ENCODE results near the gene LARP4B.

Gene LARP4B

DNA sequence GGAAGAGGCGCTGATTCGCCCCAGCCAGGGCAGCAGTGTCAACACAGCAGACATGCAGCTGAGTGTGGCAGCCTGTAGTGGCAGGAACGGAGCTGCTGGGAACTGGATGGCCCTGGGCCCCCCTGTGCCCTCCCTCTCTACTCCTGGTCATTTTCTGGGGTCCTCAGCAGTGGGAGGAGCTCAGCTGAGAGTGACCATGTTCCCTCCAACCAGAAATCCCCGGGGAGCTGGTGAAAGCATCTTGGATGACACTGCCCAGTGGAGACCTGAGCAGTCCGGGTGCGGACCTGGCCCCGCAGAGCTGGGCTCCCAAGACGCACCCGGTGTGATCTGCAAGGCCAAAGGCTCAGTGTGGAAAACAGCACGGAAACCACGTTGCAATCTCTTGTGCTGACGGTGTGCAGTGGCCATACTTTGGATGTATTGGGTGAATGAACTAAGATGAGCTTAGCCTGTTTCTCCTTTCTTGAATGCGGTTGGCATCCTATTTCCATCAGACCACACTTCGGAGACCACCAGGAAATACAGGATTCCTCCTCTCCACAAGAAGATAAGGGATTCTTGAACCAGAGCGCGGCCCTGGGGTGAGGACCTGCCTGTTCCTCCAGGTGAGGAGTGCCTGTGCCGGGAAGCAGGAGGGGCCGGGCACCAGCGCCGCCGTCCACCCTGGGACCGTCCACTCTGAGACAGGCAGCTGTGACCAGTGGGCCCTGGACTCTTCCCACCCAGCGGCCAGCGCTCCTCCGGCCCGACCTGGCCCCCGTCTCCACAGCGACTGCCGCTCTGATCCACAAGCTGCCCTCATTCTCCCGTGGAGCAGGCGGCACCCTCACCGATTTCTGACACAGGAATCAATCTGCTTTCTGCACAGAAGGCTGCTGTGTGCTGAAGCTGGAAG lies 148.5 kb downstream of the LARP4B start:
- no peak overlapping the region for H3K4me3 ChIP-seq (ENCODE audit: control insufficient read depth, low read depth, low read length)
- no peak for TF ChIP-seq CTCF (IDR thresholded peaks at IDR 0.05; ENCODE audit: control insufficient read depth, insufficient read depth, low read depth, low read length, missing control alignments)
- DNase-seq (ENCODE audit: low read depth): no peak

DNA sequence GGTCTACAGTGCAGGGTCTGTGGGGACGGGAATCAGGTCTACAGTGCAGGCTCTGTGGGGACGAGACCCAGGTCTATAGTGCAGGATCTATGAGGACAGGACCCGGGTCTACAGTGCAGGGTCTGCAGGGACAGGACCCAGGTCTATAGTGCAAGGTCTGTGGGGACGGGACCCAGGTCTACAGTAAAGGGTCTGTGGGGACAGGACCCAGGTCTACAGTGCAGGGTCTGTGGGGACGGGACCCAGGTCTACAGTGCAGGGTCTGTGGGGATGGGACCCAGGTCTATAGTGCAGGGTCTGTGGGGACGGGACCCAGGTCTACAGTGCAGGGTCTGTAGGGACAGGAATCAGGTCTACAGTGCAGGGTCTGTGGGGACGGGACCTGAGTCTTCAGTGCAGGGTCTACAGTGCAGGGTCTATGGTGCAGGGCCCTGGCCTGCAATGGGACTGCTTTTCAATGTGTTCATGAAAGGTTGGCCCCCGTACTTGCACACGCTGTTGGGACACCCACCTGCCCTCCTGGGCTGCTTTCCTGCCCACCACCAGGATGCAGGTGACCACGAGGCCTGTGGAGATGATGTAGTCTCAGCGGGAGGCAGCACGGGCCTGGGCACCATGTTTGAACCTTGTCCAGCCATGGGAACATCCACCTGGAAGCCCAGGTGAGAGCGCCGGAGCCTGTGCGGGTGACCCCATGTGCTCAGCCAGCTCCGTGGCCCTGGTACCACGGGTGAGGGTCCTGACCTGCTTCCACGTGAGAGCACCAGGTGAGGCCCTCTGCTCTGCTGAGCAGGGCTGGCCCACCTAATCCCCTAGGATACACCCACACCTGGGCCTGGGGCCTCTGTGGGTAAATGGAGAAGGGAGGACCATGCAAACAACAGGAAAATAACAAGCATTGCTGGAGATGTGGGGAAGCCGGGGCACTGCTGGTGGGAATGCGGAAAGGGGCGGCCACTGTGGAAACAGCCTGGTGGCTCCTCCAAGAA lies 150.7 kb downstream of the LARP4B start:
- TF ChIP-seq CTCF (IDR thresholded peaks at IDR 0.05; ENCODE audit: control insufficient read depth, insufficient read depth, low read depth, low read length, missing control alignments): no peak
- no peak overlapping the region for H3K4me3 ChIP-seq (ENCODE audit: control insufficient read depth, low read depth, low read length)
- no peak for DNase-seq (ENCODE audit: low read depth)

GRCh38 chr10:778626-779330 lies 152.7 kb downstream of the LARP4B start:
- no peak overlapping the region for H3K4me3 ChIP-seq (ENCODE audit: control insufficient read depth, low read depth, low read length)
- TF ChIP-seq CTCF (IDR thresholded peaks at IDR 0.05; ENCODE audit: control insufficient read depth, insufficient read depth, low read depth, low read length, missing control alignments): no peak
- no peak for DNase-seq (ENCODE audit: low read depth)

DNA sequence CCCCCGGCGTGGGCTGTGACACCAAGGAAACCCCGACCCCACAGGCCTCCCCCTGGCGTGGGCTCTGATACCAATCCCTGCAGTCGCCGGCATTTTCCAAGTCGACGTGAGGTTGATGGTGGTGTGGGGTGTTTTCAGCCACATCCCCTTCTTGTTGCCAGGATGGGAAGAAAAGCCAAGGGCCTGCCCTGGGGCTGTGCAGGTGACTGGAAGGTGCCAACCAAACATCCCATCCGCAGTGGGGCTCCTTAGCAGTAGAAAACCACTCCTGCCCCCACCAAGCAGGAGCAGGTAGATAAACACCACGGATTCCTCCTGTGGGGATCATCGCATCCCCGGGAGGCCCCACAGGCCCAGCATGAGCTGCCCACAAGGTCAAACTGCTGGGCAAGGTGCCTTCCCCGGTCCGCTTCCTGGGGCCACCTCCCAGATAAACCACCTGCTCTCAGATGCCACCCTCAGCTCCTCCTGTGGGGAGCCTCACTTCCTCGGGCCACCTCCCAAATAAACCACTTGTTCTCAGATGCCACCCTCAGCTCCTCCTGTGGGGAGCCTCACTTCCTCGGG lies 153.5 kb downstream of the LARP4B start:
- H3K4me3 ChIP-seq (ENCODE audit: control insufficient read depth, low read depth, low read length): no peak overlapping the region
- no peak for DNase-seq (ENCODE audit: low read depth)
- TF ChIP-seq CTCF (IDR thresholded peaks at IDR 0.05; ENCODE audit: control insufficient read depth, insufficient read depth, low read depth, low read length, missing control alignments): no peak

DNA sequence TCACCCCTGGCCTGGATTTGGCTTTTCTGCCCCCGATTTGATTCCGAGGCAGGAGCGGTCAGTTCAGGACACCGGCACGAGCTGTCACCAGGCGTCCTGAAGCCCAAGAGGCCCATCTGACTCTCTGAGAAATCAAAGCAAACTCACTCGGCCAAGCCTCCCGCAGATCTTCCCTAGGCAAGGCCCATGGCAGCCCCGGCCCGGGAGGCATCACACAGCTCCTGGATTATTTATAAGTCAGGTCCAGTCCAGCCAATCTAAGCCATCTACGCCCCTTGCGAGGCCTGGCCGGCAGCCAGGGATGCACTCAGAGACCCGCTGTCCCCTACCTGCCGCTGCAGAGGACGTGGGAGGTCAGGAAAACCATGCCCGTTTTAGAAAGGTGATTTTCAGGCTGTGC lies 154.7 kb downstream of the LARP4B start:
- H3K4me3 ChIP-seq (ENCODE audit: control insufficient read depth, low read depth, low read length): no peak overlapping the region
- no peak for TF ChIP-seq CTCF (IDR thresholded peaks at IDR 0.05; ENCODE audit: control insufficient read depth, insufficient read depth, low read depth, low read length, missing control alignments)
- no peak for DNase-seq (ENCODE audit: low read depth)

Data from AG09309 (cell line).